ENCODE results near the gene MEGF6.

The MEGF6 gene

DNA sequence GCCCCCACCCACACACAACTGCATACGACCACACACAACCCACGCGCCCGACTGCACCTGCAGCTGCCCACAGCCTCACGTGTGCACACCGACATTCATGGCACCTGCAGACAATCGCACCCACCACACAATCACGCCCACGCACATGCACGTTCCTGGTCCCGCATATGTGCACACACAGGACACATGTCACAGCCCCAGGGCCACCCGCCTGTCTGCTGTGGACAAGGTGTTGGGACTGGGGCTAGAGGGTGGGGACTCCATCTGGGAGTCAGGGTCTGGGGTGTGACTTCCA lies 100.4 kb downstream of the MEGF6 start:
- no peaks in the 10 kb centered on the region for H3K27me3 ChIP-seq
- no peaks in the 10 kb centered on the region for H3K9me3 ChIP-seq
- no peak overlapping the region for H3K27ac ChIP-seq
- TF ChIP-seq, protein P1, sequence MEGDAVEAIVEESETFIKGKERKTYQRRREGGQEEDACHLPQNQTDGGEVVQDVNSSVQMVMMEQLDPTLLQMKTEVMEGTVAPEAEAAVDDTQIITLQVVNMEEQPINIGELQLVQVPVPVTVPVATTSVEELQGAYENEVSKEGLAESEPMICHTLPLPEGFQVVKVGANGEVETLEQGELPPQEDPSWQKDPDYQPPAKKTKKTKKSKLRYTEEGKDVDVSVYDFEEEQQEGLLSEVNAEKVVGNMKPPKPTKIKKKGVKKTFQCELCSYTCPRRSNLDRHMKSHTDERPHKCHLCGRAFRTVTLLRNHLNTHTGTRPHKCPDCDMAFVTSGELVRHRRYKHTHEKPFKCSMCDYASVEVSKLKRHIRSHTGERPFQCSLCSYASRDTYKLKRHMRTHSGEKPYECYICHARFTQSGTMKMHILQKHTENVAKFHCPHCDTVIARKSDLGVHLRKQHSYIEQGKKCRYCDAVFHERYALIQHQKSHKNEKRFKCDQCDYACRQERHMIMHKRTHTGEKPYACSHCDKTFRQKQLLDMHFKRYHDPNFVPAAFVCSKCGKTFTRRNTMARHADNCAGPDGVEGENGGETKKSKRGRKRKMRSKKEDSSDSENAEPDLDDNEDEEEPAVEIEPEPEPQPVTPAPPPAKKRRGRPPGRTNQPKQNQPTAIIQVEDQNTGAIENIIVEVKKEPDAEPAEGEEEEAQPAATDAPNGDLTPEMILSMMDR (IDR thresholded peaks at IDR 0.05) = no peak
- H3K4me3 ChIP-seq = no peak overlapping the region
- peaks cover 0 to 5% (median 2%) of the 10 kb centered on the region in 4 donors for H3K4me1 ChIP-seq
- intact Hi-C loops (cut with DNase I; ENCODE audit: low total_unique reads) = no loop called here
- peaks cover 6 to 83% (median 65%) of the 10 kb centered on the region in 3 donors for H3K36me3 ChIP-seq
- no peak for DNase-seq

DNA sequence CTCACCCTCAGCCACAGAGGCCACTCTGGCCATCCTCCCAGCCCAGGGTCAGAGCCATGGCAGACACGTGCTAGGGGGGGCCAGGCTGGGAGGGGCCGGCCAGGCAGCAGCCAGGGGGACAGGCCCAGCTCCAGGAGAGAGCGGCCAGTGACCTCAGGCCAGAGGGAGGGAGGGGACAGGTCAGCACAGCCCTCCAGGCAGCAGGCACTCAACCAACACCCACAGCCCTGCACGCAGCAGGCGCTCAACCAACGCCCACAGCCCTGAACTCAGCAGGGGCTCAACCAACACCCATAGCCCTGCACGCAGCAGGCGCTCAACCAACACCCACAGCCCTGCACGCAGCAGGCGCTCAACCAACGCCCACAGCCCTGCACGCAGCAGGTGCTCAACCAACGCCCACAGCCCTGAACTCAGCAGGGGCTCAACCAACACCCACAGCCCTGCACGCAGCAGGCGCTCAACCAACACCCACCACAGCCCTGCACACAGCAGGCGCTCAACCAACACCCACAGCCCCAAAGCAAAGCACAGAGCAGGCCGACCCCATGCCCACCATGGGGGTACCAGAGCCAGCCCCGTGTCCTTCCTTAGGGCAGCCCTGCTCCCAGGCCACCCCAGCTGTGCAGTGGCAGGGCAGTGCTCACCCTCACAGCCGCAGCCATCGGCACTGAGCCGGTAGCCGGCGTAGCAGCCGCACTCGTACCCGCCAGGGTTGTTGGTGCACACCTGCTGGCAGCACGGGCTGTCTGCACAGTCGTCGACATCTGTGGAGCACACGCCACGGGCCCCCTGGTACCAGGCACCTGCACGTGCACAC lies 101.0 kb downstream of the MEGF6 start:
- Histone ChIP-seq H3K27ac (no peak overlapping the region), H3K27me3 (no peaks in the 10 kb centered on the region), H3K9me3 (no peaks in the 10 kb centered on the region), H3K36me3 (peaks cover 6 to 83% (median 65%) of the 10 kb centered on the region in 3 donors), H3K4me1 (peaks cover 0 to 7% (median 4%) of the 10 kb centered on the region in 4 donors), H3K4me3 (no peak overlapping the region)
- intact Hi-C loops (cut with DNase I; ENCODE audit: low total_unique reads) = no loop called here
- no peak for DNase-seq
- TF ChIP-seq, protein P1 (IDR thresholded peaks at IDR 0.05) = no peak

DNA sequence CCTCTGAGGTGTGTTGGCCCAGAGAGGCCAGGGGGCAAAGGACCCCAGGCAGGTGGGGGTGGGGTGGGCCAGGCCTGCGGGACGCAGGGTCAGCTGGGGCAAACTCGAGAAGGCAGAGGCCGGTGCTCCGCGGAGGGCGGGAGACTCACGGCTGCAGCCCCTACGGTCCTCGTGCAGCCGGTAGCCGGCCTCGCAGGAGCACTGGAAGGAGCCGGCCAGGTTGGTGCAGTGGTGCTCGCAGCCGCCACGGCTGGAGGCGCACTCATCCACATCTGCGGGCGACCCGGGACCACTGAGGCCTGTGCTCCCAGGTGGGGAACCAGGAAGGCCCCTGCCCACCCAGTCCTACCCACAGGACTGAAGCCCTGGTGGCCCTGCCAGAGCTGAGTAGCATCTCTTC lies 101.6 kb downstream of the MEGF6 start:
- peaks cover 0 to 14% (median 10%) of the 10 kb centered on the region in 4 donors for H3K4me1 ChIP-seq
- DNase-seq = no peak
- intact Hi-C loops (cut with DNase I; ENCODE audit: low total_unique reads) = no loop called here
- peaks cover 6 to 83% (median 63%) of the 10 kb centered on the region in 3 donors for H3K36me3 ChIP-seq
- no peak overlapping the region for H3K4me3 ChIP-seq
- H3K27me3 ChIP-seq = no peaks in the 10 kb centered on the region
- H3K27ac ChIP-seq = no peak overlapping the region
- TF ChIP-seq, protein P1 (IDR thresholded peaks at IDR 0.05) = no peak
- no peaks in the 10 kb centered on the region for H3K9me3 ChIP-seq

DNA sequence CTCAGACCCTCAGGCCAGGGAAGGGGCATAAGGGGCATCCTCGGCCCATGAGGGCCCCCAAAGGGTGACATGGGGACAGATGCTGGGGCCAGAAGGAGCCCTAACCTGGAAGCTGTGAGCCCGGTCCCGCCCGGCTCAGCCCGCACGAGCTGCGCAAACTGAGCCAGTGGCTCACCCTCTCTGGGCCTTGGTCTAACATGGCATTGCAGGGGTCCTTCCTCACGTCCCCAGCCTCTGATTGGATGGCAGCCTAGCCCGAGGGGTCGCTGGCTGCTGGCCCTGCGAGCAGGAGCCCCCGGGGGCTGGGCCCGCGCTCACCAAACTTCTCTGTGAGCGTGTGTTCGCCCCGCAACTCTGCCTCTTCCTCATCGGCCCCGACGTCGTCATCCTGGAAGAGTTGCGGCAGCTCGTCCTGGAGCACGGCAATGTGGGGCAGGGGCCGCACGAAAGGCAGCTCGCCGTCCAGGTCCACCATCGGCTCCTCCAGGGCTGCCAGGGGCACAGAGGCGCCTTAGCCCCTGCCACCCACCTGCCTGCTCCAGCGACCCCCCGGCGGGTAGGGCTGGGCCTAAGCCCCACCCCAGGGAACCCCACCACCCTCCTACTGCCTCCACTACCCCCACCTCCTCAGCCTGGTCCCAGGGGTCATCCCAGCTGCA lies 102.4 kb downstream of the MEGF6 start:
- Histone ChIP-seq H3K4me3 (no peak overlapping the region), H3K4me1 (peaks cover 0 to 22% (median 16%) of the 10 kb centered on the region in 4 donors), H3K27me3 (no peaks in the 10 kb centered on the region), H3K27ac (no peak overlapping the region), H3K36me3 (peaks cover 6 to 84% (median 57%) of the 10 kb centered on the region in 3 donors), H3K9me3 (no peaks in the 10 kb centered on the region)
- intact Hi-C loops (cut with DNase I; ENCODE audit: low total_unique reads) = no loop called here
- no peak for DNase-seq
- TF ChIP-seq, protein P1 (IDR thresholded peaks at IDR 0.05) = no peak

GRCh38 chr1:3507636-3508275 lies 103.6 kb downstream of the MEGF6 start:
- H3K4me3 ChIP-seq = no peak overlapping the region
- no peak overlapping the region for H3K27ac ChIP-seq
- intact Hi-C loops (cut with DNase I; ENCODE audit: low total_unique reads) = no loop called here
- peaks cover 6 to 90% (median 56%) of the 10 kb centered on the region in 3 donors for H3K36me3 ChIP-seq
- H3K27me3 ChIP-seq = no peaks in the 10 kb centered on the region
- TF ChIP-seq, protein P1 (IDR thresholded peaks at IDR 0.05) = no peak
- H3K4me1 ChIP-seq = peaks cover 0 to 30% (median 20%) of the 10 kb centered on the region in 4 donors
- no peak for DNase-seq
- no peaks in the 10 kb centered on the region for H3K9me3 ChIP-seq
